Keratinocyte (primary cell): ENCODE measurements around the gene ANKRD23.

Source experiments
- EZH2 ChIP-seq: IDR thresholded peaks from one replicate; pipeline ENCODE4 v1.6.1; 2012; ENCODE audit warnings: inconsistent platforms, mild to moderate bottlenecking, low read length, moderate library complexity
- TF ChIP-seq, protein P1 (sequence below), 3 experiments: IDR thresholded peaks in 1 of 3; conservative IDR thresholded peaks in 1 of 3; optimal IDR thresholded peaks in 1 of 3; 2 replicates in 2 of 3; 3 replicates in 1 of 3; pipeline versions ENCODE3 to v1.5.1; 2011; ENCODE audit warnings: low read length in 3 of 3, mild to moderate bottlenecking in 3 of 3, moderate library complexity in 2 of 3, control low read depth in 1 of 3, inconsistent platforms in 1 of 3; ENCODE audit not compliant: insufficient read depth in 2 of 3; ENCODE audit errors: extremely low read depth in 1 of 3

DNA sequence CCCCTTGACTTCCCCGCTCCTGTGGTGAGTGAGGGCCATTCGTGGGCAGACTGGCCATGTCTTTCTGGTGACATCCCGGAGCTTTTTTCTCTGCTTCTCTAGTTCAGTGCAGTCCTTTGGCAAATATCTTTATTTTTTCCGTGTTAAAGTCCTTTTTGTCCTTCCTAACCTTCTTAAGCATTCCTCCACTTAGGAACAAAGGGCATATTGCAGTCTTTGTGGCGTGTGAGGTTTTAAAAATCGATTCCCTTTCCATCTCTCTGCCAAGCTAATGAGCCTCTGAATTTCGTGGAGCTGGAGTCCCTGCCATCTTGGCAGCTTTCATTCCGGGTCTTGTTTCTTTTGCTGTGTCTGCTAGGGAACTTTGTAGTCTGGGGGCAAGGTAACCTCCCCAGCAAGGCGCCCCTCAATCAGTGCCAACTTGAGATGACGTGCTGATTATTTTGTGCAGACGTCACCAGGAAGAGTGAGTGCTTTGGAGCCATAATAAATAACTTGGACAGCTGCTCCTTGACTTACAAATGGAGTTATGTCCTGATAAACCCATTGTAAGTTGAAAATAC is 22.6 kb downstream of the ANKRD23 start:
- TF ChIP-seq, protein P1, sequence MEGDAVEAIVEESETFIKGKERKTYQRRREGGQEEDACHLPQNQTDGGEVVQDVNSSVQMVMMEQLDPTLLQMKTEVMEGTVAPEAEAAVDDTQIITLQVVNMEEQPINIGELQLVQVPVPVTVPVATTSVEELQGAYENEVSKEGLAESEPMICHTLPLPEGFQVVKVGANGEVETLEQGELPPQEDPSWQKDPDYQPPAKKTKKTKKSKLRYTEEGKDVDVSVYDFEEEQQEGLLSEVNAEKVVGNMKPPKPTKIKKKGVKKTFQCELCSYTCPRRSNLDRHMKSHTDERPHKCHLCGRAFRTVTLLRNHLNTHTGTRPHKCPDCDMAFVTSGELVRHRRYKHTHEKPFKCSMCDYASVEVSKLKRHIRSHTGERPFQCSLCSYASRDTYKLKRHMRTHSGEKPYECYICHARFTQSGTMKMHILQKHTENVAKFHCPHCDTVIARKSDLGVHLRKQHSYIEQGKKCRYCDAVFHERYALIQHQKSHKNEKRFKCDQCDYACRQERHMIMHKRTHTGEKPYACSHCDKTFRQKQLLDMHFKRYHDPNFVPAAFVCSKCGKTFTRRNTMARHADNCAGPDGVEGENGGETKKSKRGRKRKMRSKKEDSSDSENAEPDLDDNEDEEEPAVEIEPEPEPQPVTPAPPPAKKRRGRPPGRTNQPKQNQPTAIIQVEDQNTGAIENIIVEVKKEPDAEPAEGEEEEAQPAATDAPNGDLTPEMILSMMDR (optimal IDR thresholded peaks at IDR 0.05 in 1 of 3, IDR thresholded peaks at IDR 0.05 in 1 of 3, conservative IDR thresholded peaks at IDR 0.05 in 1 of 3; ENCODE audit: extremely low read depth in 1 of 3, insufficient read depth in 2 of 3, low read length in 3 of 3), result no peak
- no peak for TF ChIP-seq EZH2
